GM21737 (cell line): ENCODE data around the gene TMEM108.

Experiments used
- ATAC-seq: cut with Tn5 transposase; IDR thresholded peaks from one replicate; pipeline ENCODE4 v1.9.1; 2021; ENCODE audit warnings: mild to moderate bottlenecking, moderate library complexity; ENCODE audit not compliant: unreplicated experiment

Gene TMEM108

DNA sequence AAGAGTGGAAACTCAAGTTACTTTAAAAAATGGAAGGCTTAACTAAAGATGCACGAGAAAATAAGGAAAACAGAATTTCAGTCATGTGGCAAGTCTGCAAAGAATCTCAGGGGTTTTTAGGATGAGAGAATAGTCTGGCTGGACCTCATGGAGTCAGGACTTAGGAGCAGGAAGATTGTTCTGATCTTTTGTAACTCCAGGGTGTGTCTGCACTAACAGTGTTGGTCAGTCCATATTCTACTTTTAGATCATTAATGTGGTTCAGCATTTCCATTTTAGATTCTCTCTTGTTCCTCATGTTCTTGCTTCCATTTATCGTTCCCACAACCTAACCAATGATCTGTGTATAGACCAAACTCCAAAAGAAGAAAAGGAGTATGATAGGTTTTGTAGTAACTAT is 15.3 kb downstream of the TMEM108 start:
- no peak for ATAC-seq

DNA sequence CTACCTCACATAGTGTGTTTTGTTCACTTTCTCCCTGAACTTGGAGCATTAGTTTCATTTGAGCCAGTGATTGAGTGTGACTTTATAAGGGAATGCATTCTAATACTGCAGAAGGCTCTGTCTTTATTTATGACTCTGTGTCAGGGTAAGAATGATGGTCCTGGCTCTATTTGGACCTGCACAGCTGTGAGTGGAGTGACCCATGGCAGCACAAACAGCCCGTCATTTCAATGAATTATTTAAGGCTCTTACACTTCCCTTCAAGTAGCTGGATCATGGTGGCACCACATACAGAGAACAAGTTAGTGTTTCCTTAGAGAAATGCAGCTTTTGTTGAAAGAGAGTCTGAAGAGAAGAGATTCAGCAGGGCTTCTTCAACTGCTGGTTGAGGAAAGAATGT is 16.4 kb downstream of the TMEM108 start:
- no peak for ATAC-seq

GRCh38 chr3:133055339-133055738 is 17.1 kb downstream of the TMEM108 start:
- ATAC-seq = no peak

- no peak for ATAC-seq
Measured at GRCh38 chr3:133058243-133058642, 20.1 kb downstream of the TMEM108 start.

- ATAC-seq = no peak
Measured at GRCh38 chr3:133058831-133059230, 20.6 kb downstream of the TMEM108 start.

- ATAC-seq = no peak
Measured at GRCh38 chr3:133065193-133065961, 27.2 kb downstream of the TMEM108 start.

- ATAC-seq = no peak
Measured at GRCh38 chr3:133066026-133066425, 27.8 kb downstream of the TMEM108 start.

- ATAC-seq = no peak
Measured at GRCh38 chr3:133069556-133070286, 31.5 kb downstream of the TMEM108 start.

GRCh38 chr3:133074977-133075376 is 36.8 kb downstream of the TMEM108 start:
- no peak for ATAC-seq

DNA sequence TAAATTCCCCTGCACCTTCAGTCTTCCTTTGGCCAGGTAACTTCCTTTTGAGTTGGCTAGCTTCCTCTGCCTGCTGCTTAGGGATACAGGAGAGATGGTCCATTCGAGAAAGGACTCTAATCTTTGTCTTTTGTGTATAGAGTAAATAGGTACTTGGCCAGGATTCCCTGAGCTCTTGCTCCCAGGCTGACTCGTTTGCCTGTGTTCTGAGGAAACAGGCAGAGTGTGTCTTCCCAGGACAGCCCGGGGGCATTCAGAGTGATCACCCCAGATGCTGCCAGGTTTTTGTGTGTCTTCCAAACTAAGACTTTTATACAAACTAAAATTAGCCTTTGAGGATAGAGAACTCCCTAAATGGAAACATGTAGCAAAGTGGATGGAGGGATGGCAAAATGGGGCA is 39.5 kb downstream of the TMEM108 start:
- ATAC-seq = no peak

DNA sequence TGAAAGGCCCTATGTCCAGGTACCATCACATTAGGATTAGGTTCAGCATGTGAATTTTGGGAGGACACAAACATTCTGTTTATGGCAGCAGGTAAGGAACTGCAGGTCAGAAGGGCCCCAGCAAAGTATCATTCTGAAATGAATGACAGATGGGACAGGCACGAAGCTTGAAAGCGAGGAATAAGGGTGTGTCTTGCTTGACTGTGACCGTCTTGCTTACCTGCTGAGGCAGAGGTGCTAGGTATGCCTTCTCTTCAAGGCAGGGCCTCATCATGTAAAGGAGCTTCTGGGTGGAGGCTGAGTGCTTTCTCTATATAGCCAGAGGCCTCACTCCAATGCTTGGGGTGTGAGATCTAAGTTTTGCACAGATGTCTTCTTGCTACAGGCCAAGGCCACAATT is 41.4 kb downstream of the TMEM108 start:
- ATAC-seq = no peak

DNA sequence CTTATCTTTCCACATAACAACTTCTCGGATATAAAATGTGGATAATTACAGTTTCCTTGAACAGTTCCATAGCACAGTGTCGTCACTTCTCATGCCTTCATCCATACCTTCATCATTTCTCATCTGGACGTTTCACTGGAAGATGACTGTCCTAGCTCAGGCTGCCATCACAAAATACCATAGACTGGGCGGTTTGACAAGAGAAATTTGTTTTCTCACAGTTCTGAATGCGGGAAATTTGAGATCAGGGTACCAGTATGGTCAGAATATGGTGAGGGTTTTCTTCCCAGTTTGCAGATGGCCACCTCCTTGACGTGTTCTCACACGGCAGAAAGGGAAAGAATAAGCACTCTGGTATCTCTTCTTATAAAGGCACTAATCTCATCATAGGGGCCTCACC is 42.8 kb downstream of the TMEM108 start:
- ATAC-seq = no peak

GRCh38 chr3:133083395-133083794 is 45.2 kb downstream of the TMEM108 start:
- no peak for ATAC-seq

DNA sequence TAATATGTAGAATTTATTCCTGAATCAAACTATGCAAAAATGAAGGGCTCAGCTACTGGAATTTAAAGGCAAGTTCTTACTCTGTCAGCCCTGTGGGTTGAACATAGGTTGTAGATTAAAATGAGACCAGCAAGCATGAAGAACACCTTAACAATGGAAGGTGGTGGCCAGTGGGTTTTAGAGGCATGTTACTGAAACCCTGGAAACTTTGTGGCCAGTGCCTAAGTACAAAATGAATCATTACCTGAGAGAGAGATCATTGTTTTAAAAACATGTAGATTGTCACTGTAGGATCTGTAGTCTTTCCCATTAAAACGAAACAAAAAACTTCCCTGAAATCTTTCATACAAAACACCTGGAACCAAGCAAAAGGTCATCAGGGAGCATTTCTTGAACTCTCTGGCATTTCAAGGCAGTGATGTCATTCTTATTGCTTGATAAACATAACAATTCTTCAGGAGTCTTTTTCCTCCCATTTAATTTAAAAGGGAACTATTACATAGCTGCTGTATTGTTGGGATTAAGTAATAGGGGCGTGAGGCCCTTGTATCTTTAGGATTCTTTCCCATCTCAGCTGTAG is 51.8 kb downstream of the TMEM108 start:
- no peak for ATAC-seq

GRCh38 chr3:133092681-133093080 is 54.5 kb downstream of the TMEM108 start:
- no peak for ATAC-seq

- ATAC-seq = no peak
Measured at GRCh38 chr3:133093366-133093765, 55.2 kb downstream of the TMEM108 start.

DNA sequence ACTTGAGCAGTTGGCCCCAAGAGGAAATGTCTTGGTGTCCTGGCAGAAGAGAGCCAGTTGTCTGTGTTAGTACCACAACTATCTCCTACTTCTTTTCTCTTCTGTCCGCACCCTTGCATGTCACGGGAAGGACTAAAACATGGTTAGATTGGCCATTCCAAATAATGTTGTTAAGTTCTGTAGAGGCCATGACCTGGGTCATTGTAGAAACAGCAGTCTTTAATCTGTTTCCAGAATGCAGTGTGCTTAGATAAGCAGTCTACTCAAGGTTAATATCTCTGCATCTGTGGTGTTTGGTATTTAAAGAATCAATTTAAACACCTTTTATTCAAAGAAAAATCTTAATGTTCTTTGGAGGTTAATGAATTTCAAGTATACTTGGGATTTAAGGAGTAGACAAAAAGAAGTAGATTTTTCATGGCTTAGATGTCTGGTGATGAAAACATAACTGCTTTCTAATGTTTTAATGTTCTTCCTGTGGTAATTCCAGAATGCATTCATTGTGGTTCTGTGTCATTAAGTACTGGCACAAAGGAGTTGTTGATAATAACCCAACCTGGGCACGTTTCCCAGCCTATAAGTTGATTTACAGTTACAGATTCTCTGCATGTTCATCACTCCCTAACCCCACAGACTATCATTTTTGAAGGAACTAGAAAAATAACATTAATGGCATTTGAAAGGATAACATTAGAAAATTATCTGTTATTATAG is 58.9 kb downstream of the TMEM108 start:
- ATAC-seq = no peak

- ATAC-seq = no peak
Measured at GRCh38 chr3:133103706-133104105, 65.5 kb downstream of the TMEM108 start.

- no peak for ATAC-seq
Measured at GRCh38 chr3:133106169-133106568, 68.0 kb downstream of the TMEM108 start.

DNA sequence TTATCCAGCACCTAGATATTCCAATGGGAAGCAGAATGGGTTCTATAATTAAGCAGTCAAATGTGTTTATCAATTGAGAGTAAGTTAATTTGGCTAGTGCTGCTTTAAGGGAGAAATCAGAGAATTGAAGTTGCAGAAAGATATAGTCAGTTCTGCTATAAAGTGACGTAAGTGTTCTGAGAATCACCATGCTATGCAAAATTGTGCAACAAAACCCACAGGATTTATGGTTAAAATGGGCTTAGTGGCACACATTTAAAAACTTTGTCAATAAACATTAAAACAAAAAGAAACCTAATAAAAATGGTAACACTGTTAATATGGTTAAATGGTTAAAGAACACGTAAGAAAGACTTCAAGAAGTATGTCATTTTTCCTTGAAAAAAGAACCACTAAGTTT is 74.5 kb downstream of the TMEM108 start:
- ATAC-seq = no peak

DNA sequence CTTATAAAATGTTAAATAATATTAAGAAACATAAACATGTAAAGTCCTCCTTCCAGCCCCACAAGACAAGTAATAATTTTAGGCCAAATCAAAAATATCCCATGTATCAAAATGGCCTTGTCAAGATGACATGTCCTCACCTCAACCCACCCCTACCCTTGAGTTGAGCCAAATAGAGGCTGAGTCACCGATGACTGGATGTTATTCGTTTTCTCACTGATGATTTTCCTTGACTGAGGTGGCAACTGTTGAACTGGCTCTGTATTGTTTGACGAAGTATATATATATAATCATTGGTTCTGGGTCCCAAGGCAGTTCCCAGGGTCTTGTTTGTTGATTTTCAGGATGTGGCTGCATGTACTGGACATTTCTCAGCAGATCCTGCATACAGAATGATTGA is 75.3 kb downstream of the TMEM108 start:
- no peak for ATAC-seq
